AG10803 (cell line): ENCODE data around the gene ACE2.

Experiments
- DNase-seq: peaks from one replicate; pipeline ENCODE4 v3.0.0; 2010; ENCODE audit warnings: low read depth
- H3K4me3 ChIP-seq: 2 replicates; pipeline ENCODE4 v1.5.1; 2011; ENCODE audit warnings: mild to moderate bottlenecking, low read length, control low read depth
- CTCF ChIP-seq: conservative IDR thresholded peaks from 2 replicates; pipeline ENCODE4 v1.5.1; 2011; ENCODE audit warnings: mild to moderate bottlenecking, low read length, control low read depth, inconsistent platforms

ACE2 gene

GRCh38 chrX:15579778-15580747 lies 20.7 kb downstream of the ACE2 start:
- no peak overlapping the region for H3K4me3 ChIP-seq
- DNase-seq = no peak
- TF ChIP-seq CTCF = no peak

DNA sequence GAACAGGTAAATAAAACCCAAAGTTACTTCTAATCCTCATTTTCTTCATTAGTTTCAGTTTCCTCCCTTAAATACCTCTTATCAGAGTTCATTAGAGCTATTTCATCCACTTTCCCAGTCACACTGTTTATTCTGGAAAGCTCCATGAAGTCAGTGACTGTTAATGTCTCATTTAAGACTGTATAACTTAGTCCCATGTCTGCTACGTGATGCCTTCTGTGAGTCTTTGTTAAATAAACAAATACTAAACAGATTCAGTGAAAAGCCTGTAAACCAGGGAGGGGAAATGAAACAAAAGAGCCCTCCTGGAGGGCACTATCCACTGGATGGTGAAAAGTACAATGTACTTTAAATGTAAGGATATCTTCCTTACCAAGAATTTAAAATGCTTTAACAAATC lies 24.7 kb downstream of the ACE2 start:
- no peak for DNase-seq
- no peak overlapping the region for H3K4me3 ChIP-seq
- no peak for TF ChIP-seq CTCF

DNA sequence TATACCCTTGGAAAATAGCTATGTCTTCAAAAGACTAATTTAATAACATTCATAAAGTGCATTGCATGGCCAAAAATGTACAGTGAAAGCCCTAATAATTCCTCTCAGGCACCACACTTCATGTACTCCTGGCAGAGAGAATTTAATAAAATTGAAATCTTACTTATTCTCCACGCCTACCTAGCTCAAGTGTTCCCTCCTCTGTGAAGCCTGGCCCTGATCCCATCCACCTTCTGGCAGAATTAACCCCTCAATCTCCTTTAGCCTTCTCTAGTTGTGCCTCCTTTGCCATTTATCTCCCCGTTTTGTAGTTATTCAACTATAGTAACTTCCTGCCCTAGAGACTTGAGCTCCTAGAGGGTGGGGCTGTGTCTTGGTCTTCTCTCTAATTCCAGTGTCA lies 26.7 kb downstream of the ACE2 start:
- TF ChIP-seq CTCF = no peak
- no peak for DNase-seq
- no peak overlapping the region for H3K4me3 ChIP-seq

DNA sequence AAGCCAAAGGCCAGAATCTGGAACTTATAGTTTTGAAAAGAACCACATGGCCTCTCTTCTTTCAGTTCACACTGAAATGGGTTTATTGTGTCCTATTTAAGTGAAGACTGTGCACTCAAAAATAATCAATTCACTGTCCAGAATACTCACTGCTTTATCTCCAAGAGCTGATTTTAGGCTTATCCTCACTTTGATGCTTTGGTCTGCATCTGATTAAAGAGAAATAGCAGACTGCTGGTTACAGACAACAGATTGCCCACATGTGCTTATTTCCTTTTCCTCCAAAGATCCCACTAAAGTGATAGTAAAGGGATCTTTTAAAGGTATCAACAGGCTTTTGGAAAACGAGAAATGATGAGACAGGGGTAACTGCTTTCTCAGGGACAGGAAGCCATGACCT lies 30.6 kb downstream of the ACE2 start:
- H3K4me3 ChIP-seq = no peak overlapping the region
- TF ChIP-seq CTCF = no peak
- no peak for DNase-seq

DNA sequence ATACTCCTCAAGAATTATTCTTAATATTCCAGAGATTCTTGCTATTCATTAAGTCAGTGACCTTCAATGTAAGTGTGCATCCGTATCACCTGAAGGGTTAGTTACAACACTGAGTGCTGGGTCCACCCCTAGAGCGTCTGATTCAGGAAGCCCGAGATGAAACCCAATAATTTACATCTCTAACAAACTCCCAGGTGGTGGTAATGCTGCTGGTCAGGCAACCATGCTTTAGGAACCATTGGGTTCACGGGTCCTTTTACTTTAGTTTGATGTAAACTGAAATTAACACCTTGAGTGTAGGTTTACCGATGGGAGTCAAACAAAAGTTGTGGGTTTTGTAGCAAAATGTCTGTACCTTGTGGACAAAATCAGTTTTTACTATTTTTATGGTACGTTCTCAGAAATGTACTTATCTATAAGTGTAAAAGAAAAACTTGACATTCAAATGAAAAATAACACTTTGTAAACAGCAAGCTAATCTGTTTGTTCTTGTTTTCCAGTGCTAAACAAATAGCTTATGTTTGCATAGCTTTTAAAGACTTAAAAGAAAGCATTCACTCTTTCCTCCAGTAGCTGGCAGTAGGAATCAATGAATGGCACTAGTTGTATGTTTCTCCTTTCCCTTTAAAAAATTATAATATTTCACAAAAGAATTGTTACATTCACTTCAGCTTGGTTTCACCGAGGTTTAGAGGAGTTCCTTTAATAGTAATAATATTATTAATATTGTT lies 32.7 kb downstream of the ACE2 start:
- H3K4me3 ChIP-seq = no peak overlapping the region
- no peak for TF ChIP-seq CTCF
- no peak for DNase-seq

DNA sequence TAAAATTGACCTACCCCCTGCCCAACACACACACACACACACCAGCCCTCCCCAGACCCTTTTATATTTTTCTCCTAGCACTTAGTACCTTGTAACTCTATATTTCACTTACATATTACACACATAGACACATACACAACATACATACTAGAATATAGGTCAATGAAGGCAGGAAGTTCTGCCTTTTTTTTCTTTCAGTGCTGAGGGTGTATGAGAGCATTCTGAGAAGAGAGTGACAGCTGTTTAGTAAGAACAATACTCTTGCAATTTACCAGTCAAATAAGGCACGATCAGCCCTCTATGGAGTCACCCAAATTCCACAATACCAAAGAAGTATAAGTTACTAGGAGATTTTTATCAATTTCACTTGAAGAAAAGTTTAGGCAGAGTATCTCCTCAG lies 33.5 kb downstream of the ACE2 start:
- DNase-seq = no peak
- no peak for TF ChIP-seq CTCF
- H3K4me3 ChIP-seq = no peak overlapping the region
